OCI-LY1 (cell line): ENCODE measurements around the gene UPF1.

ENCODE experiments used
- H2AFZ ChIP-seq: fragments of 200-600 bp; sonication (generic), shearing (Covaris generic); 2 replicates; pipeline ENCODE4 v1.6.0; 2014; ENCODE audit warnings: antibody characterized with exemption, mild to moderate bottlenecking, low read length
- H3F3A ChIP-seq: fragments of 200-600 bp; sonication (generic), shearing (Covaris generic); 2 replicates; pipeline ENCODE4 v1.6.0; 2014; ENCODE audit warnings: mild to moderate bottlenecking, antibody characterized with exemption, low read length, moderate library complexity; ENCODE audit not compliant: insufficient read depth
- H3K27ac ChIP-seq: fragments of 200-600 bp; sonication (generic); 2 replicates; pipeline ENCODE4 v1.5.1; 2014; ENCODE audit warnings: low read length, mixed run types, mild to moderate bottlenecking, low read depth; ENCODE audit not compliant: poor library complexity, severe bottlenecking
- H3K27me3 ChIP-seq: fragments of 200-600 bp; sonication (generic); 2 replicates; pipeline ENCODE4 v1.6.0; 2014; ENCODE audit warnings: antibody characterized with exemption, mild to moderate bottlenecking, low read length, moderate library complexity; ENCODE audit not compliant: insufficient read depth
- H3K36me3 ChIP-seq: fragments of 200-600 bp; sonication (generic); 2 replicates; pipeline ENCODE4 v1.6.1; 2014; ENCODE audit warnings: mild to moderate bottlenecking, antibody characterized with exemption, low read length, moderate library complexity, mixed read lengths; ENCODE audit not compliant: insufficient read depth
- H3K4me1 ChIP-seq: fragments of 200-600 bp; sonication (generic); 2 replicates; pipeline ENCODE4 v1.5.1; 2014; ENCODE audit warnings: mild to moderate bottlenecking, low read length, moderate library complexity; ENCODE audit not compliant: insufficient read depth, severe bottlenecking
- H3K4me2 ChIP-seq: fragments of 200-600 bp; sonication (generic), shearing (Covaris generic); 2 replicates; pipeline ENCODE4 v1.6.1; 2014; ENCODE audit warnings: low read length
- H3K4me3 ChIP-seq: fragments of 200-600 bp; sonication (generic); 2 replicates; pipeline ENCODE4 v1.5.1; 2014; ENCODE audit warnings: low read length, low read depth, mild to moderate bottlenecking, mixed read lengths; ENCODE audit not compliant: poor library complexity, severe bottlenecking
- H3K79me2 ChIP-seq: fragments of 200-600 bp; shearing (Covaris generic); 2 replicates; pipeline ENCODE4 v1.6.1; 2016; ENCODE audit warnings: mixed run types, low read length, mixed read lengths; ENCODE audit not compliant: insufficient read depth
- H3K9ac ChIP-seq: fragments of 200-600 bp; sonication (generic), shearing (Covaris generic); 2 replicates; pipeline ENCODE4 v1.6.1; 2014; ENCODE audit warnings: mild to moderate bottlenecking, low read length, mixed read lengths
- H3K9me2 ChIP-seq: fragments of 200-600 bp; sonication (generic), shearing (Covaris generic); 2 replicates; pipeline ENCODE4 v1.6.1; 2014; ENCODE audit warnings: low read depth, mild to moderate bottlenecking, low read length, mixed read lengths
- H3K9me3 ChIP-seq: fragments of 200-600 bp; shearing (Covaris generic); 2 replicates; pipeline ENCODE4 v1.6.1; 2014; ENCODE audit warnings: low read length, mixed read lengths
- H4K20me1 ChIP-seq: fragments of 200-600 bp; sonication (generic), shearing (Covaris generic); 2 replicates; pipeline ENCODE4 v1.6.0; 2016; ENCODE audit warnings: mild to moderate bottlenecking, low read length; ENCODE audit not compliant: insufficient read depth
- CTCF ChIP-seq: fragments of 200-600 bp; sonication (generic), shearing (Covaris generic); IDR thresholded peaks from 2 replicates; pipeline ENCODE4 v1.5.1; 2017; ENCODE audit warnings: mild to moderate bottlenecking, antibody characterized with exemption, low read length, moderate library complexity, mixed read lengths
- EZH2 ChIP-seq: fragments of 200-600 bp; sonication (generic), shearing (Covaris generic); IDR thresholded peaks from 2 replicates; pipeline ENCODE4 v1.8.0; 2017; ENCODE audit warnings: borderline replicate concordance, mixed run types, mild to moderate bottlenecking, antibody characterized with exemption, low read length, moderate library complexity, mixed read lengths

UPF1 gene

GRCh38 chr19:18803550-18804138 is 28.1 kb upstream of the UPF1 start:
- Histone ChIP-seq H3K36me3 (no peaks in the 10 kb centered on the region), H3K79me2 (no peaks in the 10 kb centered on the region), H2AFZ (no peak overlapping the region), H3K4me1 (no peaks in the 10 kb centered on the region), H3K9me3 (no peaks in the 10 kb centered on the region), H3F3A (no peaks in the 10 kb centered on the region), H3K9me2 (no peaks in the 10 kb centered on the region), H3K9ac (no peak overlapping the region), H3K27ac (no peak overlapping the region), H3K4me3 (no peak overlapping the region), H3K27me3 (no peaks in the 10 kb centered on the region; the same call in 1 of the 2 replicates), H3K4me2 (no peak overlapping the region), H4K20me1 (no peaks in the 10 kb centered on the region)
- TF ChIP-seq CTCF: no peak
- no peak for TF ChIP-seq EZH2

- Histone ChIP-seq H3K9me2 (no peaks in the 10 kb centered on the region), H3K4me1 (no peaks in the 10 kb centered on the region), H3K4me3 (no peak overlapping the region), H4K20me1 (no peaks in the 10 kb centered on the region), H3K36me3 (no peaks in the 10 kb centered on the region), H3K9ac (no peak overlapping the region), H3K79me2 (no peaks in the 10 kb centered on the region), H3K9me3 (no peaks in the 10 kb centered on the region), H3K27ac (no peak overlapping the region), H2AFZ (no peak overlapping the region), H3K27me3 (no peaks in the 10 kb centered on the region; the same call in 1 of the 2 replicates), H3F3A (no peaks in the 10 kb centered on the region), H3K4me2 (no peak overlapping the region)
- TF ChIP-seq EZH2 (no peak), CTCF (no peak)
Observed at GRCh38 chr19:18804139-18804601, 27.6 kb upstream of the UPF1 start.

GRCh38 chr19:18804643-18805042 is 27.1 kb upstream of the UPF1 start:
- H4K20me1 ChIP-seq: no peaks in the 10 kb centered on the region
- no peak overlapping the region for H2AFZ ChIP-seq
- H3K9ac ChIP-seq: no peak overlapping the region
- H3K9me2 ChIP-seq: no peaks in the 10 kb centered on the region
- no peaks in the 10 kb centered on the region for H3K36me3 ChIP-seq
- no peaks in the 10 kb centered on the region; the same call in 1 of the 2 replicates for H3K27me3 ChIP-seq
- no peaks in the 10 kb centered on the region for H3K79me2 ChIP-seq
- H3K27ac ChIP-seq: no peak overlapping the region
- no peaks in the 10 kb centered on the region for H3K9me3 ChIP-seq
- no peaks in the 10 kb centered on the region for H3K4me1 ChIP-seq
- no peak overlapping the region for H3K4me2 ChIP-seq
- no peaks in the 10 kb centered on the region for H3F3A ChIP-seq
- H3K4me3 ChIP-seq: no peak overlapping the region
- no peak for TF ChIP-seq EZH2
- no peak for TF ChIP-seq CTCF
